ENCODE data around the gene TMCO4.
"Not testable (repeated sequence)": the region's sequence is repeated elsewhere in the genome, so short reads cannot be mapped to it uniquely, and the experiment has no call there.

The TMCO4 gene

GRCh38 chr1:19799230-19800075 lies at the start of gene TMCO4:
TMCO4 (minus strand) TSS chr1:19799916; CDS start chr1:19780758, 19,158 bp downstream.
- DNase-seq = peak; percentile 39 to 55

- DNase-seq = not testable (repeated sequence)
Measured at GRCh38 chr1:19849307-19849706, 49.6 kb upstream of the TMCO4 start.

- DNase-seq = not testable (repeated sequence)
Measured at GRCh38 chr1:19847334-19847733, 47.6 kb upstream of the TMCO4 start.

GRCh38 chr1:19846338-19846737 lies 46.6 kb upstream of the TMCO4 start:
- no peak for DNase-seq

GRCh38 chr1:19845555-19845954 lies 45.8 kb upstream of the TMCO4 start:
- DNase-seq = no peak

GRCh38 chr1:19844731-19845495 lies 45.2 kb upstream of the TMCO4 start:
- no peak for DNase-seq

GRCh38 chr1:19840228-19840627 lies 40.5 kb upstream of the TMCO4 start:
- DNase-seq = no peak

GRCh38 chr1:19837866-19838265 lies 38.1 kb upstream of the TMCO4 start:
- DNase-seq = no peak

GRCh38 chr1:19835578-19835977 lies 35.9 kb upstream of the TMCO4 start:
- DNase-seq = no peak

GRCh38 chr1:19831441-19831840 lies 31.7 kb upstream of the TMCO4 start:
- no peak for DNase-seq

GRCh38 chr1:19828546-19828945 lies 28.8 kb upstream of the TMCO4 start:
- DNase-seq = no peak

- no peak for DNase-seq
Measured at GRCh38 chr1:19825298-19825697, 25.6 kb upstream of the TMCO4 start.

GRCh38 chr1:19824541-19824940 lies 24.8 kb upstream of the TMCO4 start:
- DNase-seq = no peak

GRCh38 chr1:19824036-19824435 lies 24.3 kb upstream of the TMCO4 start:
- DNase-seq = no peak

- DNase-seq = no peak
Measured at GRCh38 chr1:19819701-19820100, 20.0 kb upstream of the TMCO4 start.

- no peak for DNase-seq
Measured at GRCh38 chr1:19818324-19818723, 18.6 kb upstream of the TMCO4 start.

GRCh38 chr1:19817160-19817559 lies 17.4 kb upstream of the TMCO4 start:
- no peak for DNase-seq

GRCh38 chr1:19816737-19817086 lies 17.0 kb upstream of the TMCO4 start:
- not testable (repeated sequence) for DNase-seq

GRCh38 chr1:19815801-19816736 lies 16.4 kb upstream of the TMCO4 start:
- no peak for DNase-seq

GRCh38 chr1:19814681-19815503 lies 15.2 kb upstream of the TMCO4 start, which contains the start of gene RNF186:
RNF186 (minus strand) TSS chr1:19815283; CDS start chr1:19815101, 182 bp downstream.
- DNase-seq = no peak

- no peak for DNase-seq
Measured at GRCh38 chr1:19814244-19814661, 14.5 kb upstream of the TMCO4 start.

GRCh38 chr1:19813643-19813960 lies 13.9 kb upstream of the TMCO4 start:
- DNase-seq = no peak

Measured in CD4-positive, alpha-beta T cell treated with Interleukin-4 for 1 hour (primary cell).